HEK293 (cell line): Measurements from ENCODE around the gene SERTAD1.

Source experiments
- GLIS2 ChIP-seq: fragments of 450-650 bp; formaldehyde crosslinking; IDR thresholded peaks from 2 replicates; pipeline ENCODE4 v1.5.1; 2016; ENCODE audit warnings: missing biosample characterization, missing genetic modification characterization
- KLF10 ChIP-seq: fragments of 450-650 bp; IDR thresholded peaks from 2 replicates; pipeline ENCODE4 v1.5.1; 2018; ENCODE audit warnings: missing biosample characterization, mild to moderate bottlenecking, missing genetic modification characterization
- KLF8 ChIP-seq: fragments of 450-650 bp; formaldehyde crosslinking; IDR thresholded peaks from 2 replicates; pipeline ENCODE4 v1.5.1; 2016; ENCODE audit warnings: missing biosample characterization, missing genetic modification characterization
- REPIN1 ChIP-seq: fragments of 450-650 bp; formaldehyde crosslinking; IDR thresholded peaks from 2 replicates; pipeline ENCODE4 v1.5.1; 2017; ENCODE audit warnings: missing biosample characterization, missing genetic modification characterization, low read depth
- SCRT1 ChIP-seq: fragments of 450-650 bp; formaldehyde crosslinking; IDR thresholded peaks from 2 replicates; pipeline ENCODE4 v1.5.1; 2016; ENCODE audit warnings: missing biosample characterization, missing genetic modification characterization, borderline replicate concordance
- SETDB1 ChIP-seq: IDR thresholded peaks from one replicate; pipeline ENCODE4 v1.6.1; 2017; ENCODE audit warnings: mild to moderate bottlenecking, low read length, moderate library complexity, mixed read lengths; ENCODE audit not compliant: insufficient read length
- YY2 ChIP-seq: fragments of 450-650 bp; formaldehyde crosslinking; IDR thresholded peaks from 2 replicates; pipeline ENCODE4 v1.5.1; 2016; ENCODE audit warnings: missing biosample characterization, missing genetic modification characterization
- ZBTB48 ChIP-seq: fragments of 450-650 bp; formaldehyde crosslinking; IDR thresholded peaks from 2 replicates; pipeline ENCODE4 v1.5.1; 2016; ENCODE audit warnings: missing biosample characterization, missing genetic modification characterization
- ZIC2 ChIP-seq: fragments of 450-650 bp; formaldehyde crosslinking; IDR thresholded peaks from 2 replicates; pipeline ENCODE4 v1.5.1; 2016; ENCODE audit warnings: missing biosample characterization, missing genetic modification characterization
- ZNF138 ChIP-seq: fragments of 450-650 bp; formaldehyde crosslinking; IDR thresholded peaks from 2 replicates; pipeline ENCODE4 v1.5.1; 2016; ENCODE audit warnings: missing biosample characterization, missing genetic modification characterization, borderline replicate concordance
- ZNF146 ChIP-seq: fragments of 450-650 bp; formaldehyde crosslinking; IDR thresholded peaks from 2 replicates; pipeline ENCODE4 v1.5.1; 2016; ENCODE audit warnings: missing biosample characterization, missing genetic modification characterization
- ZNF155 ChIP-seq: fragments of 450-650 bp; formaldehyde crosslinking; IDR thresholded peaks from 2 replicates; pipeline ENCODE4 v1.5.1; 2016; ENCODE audit warnings: missing biosample characterization, missing genetic modification characterization
- ZNF19 ChIP-seq: fragments of 450-650 bp; formaldehyde crosslinking; IDR thresholded peaks from 2 replicates; pipeline ENCODE4; 2016; ENCODE audit warnings: missing biosample characterization, missing genetic modification characterization, low read depth
- ZNF211 ChIP-seq: fragments of 450-650 bp; formaldehyde crosslinking; IDR thresholded peaks from 2 replicates; pipeline ENCODE4 v1.5.1; 2016; ENCODE audit warnings: low read depth, missing biosample characterization, missing genetic modification characterization
- ZNF266 ChIP-seq: fragments of 450-650 bp; formaldehyde crosslinking; IDR thresholded peaks from 2 replicates; pipeline ENCODE4 v1.5.1; 2016; ENCODE audit warnings: missing biosample characterization, missing genetic modification characterization, low read depth
- ZNF274 ChIP-seq, 2 experiments: fragments of 200-500 bp in 1 of 2; fragments of 450-650 bp in 1 of 2; sonication (Bioruptor generic) in 1 of 2; formaldehyde crosslinking in 1 of 2; IDR thresholded peaks; 2 replicates each; pipeline versions ENCODE4 v1.5.1 to v1.6.1; 2014 to 2016; ENCODE audit warnings: borderline replicate concordance in 1 of 2, inconsistent platforms in 1 of 2, low read length in 1 of 2, missing biosample characterization in 1 of 2, missing genetic modification characterization in 1 of 2
- ZNF366 ChIP-seq: fragments of 450-650 bp; formaldehyde crosslinking; conservative IDR thresholded peaks from 2 replicates; pipeline ENCODE4 v1.5.1; 2016; ENCODE audit warnings: missing biosample characterization, missing genetic modification characterization
- ZNF423 ChIP-seq: fragments of 450-650 bp; formaldehyde crosslinking; IDR thresholded peaks from 2 replicates; pipeline ENCODE4 v1.5.1; 2016; ENCODE audit warnings: missing biosample characterization, missing genetic modification characterization
- ZNF433 ChIP-seq: fragments of 450-650 bp; formaldehyde crosslinking; IDR thresholded peaks from 2 replicates; pipeline ENCODE4 v1.5.1; 2016; ENCODE audit warnings: missing biosample characterization, missing genetic modification characterization, low read depth
- ZNF555 ChIP-seq: fragments of 450-650 bp; formaldehyde crosslinking; conservative IDR thresholded peaks from 2 replicates; pipeline ENCODE4 v1.5.1; 2017; ENCODE audit warnings: missing biosample characterization, mild to moderate bottlenecking, missing genetic modification characterization, inconsistent platforms
- ZNF791 ChIP-seq: fragments of 450-650 bp; formaldehyde crosslinking; IDR thresholded peaks from 2 replicates; pipeline ENCODE4 v1.5.1; 2016; ENCODE audit warnings: missing biosample characterization, missing genetic modification characterization
- ZSCAN30 ChIP-seq: fragments of 450-650 bp; IDR thresholded peaks from 2 replicates; pipeline ENCODE4 v1.5.1; 2018; ENCODE audit warnings: missing biosample characterization, mild to moderate bottlenecking, missing genetic modification characterization, moderate library complexity
- ZXDB ChIP-seq: fragments of 450-650 bp; formaldehyde crosslinking; IDR thresholded peaks from 2 replicates; pipeline ENCODE4 v1.5.1; 2016; ENCODE audit warnings: missing biosample characterization, missing genetic modification characterization
- TF ChIP-seq, protein P1 (sequence below): fragments of 450-650 bp; formaldehyde crosslinking; IDR thresholded peaks from 2 replicates; pipeline ENCODE4 v1.5.1; 2016; ENCODE audit warnings: missing biosample characterization, missing genetic modification characterization
- TF ChIP-seq, protein P2 (sequence below): fragments of 450-650 bp; formaldehyde crosslinking; IDR thresholded peaks from 2 replicates; pipeline ENCODE4 v1.5.1; 2016; ENCODE audit warnings: missing biosample characterization, missing genetic modification characterization
- TF ChIP-seq, protein P3 (sequence below): fragments of 450-650 bp; formaldehyde crosslinking; IDR thresholded peaks from 2 replicates; pipeline ENCODE4 v1.5.1; 2016; ENCODE audit warnings: missing biosample characterization, missing genetic modification characterization
- TF ChIP-seq, protein P4 (sequence below): fragments of 450-650 bp; formaldehyde crosslinking; IDR thresholded peaks from 2 replicates; pipeline ENCODE4 v1.5.1; 2016; ENCODE audit warnings: missing biosample characterization, missing genetic modification characterization
- TF ChIP-seq, protein P5 (sequence below): fragments of 450-650 bp; formaldehyde crosslinking; IDR thresholded peaks from 2 replicates; pipeline ENCODE4 v1.5.1; 2016; ENCODE audit warnings: missing biosample characterization, missing genetic modification characterization
- TF ChIP-seq, protein P6 (sequence below): fragments of 450-650 bp; formaldehyde crosslinking; IDR thresholded peaks from 2 replicates; pipeline ENCODE4 v1.5.1; 2016; ENCODE audit warnings: missing biosample characterization, missing genetic modification characterization

Gene SERTAD1

DNA sequence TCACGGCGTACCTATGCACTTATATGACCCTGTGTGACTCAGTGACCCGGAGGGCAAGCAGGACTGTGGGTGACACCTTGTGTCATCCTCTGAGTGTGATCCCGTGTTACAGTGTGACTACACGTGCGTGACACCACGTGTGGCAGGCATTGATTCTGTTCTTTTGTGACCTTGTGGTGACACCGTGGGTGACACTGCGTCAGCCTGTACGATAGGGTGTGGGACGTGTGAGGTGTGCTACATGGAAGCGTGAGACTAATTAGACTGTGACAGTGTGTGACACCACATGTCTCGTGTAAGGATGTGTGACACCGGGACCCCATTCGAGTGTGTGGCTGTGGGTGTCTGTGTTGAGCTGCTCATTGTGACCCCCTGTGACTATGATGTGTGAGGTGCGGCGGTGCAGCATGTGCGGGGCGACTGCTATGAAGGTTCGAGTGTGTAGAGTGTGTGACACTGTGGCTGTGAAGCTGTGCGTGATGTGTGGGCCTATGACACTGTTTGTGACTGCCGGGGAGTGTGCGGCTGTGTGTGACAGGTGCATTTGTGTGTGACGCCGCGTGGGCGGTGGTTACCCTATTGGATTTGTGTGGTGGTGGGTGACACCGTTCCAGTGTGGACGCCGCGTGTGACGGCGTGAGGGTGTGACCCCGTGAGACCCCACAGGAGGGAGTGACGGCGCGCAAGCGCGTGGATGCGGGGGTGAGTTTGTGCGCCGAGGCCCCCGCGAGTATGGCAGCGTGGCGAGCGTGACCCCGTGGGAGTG, 40.6 kb upstream of the SERTAD1 start (continued):
- TF ChIP-seq, protein P1, sequence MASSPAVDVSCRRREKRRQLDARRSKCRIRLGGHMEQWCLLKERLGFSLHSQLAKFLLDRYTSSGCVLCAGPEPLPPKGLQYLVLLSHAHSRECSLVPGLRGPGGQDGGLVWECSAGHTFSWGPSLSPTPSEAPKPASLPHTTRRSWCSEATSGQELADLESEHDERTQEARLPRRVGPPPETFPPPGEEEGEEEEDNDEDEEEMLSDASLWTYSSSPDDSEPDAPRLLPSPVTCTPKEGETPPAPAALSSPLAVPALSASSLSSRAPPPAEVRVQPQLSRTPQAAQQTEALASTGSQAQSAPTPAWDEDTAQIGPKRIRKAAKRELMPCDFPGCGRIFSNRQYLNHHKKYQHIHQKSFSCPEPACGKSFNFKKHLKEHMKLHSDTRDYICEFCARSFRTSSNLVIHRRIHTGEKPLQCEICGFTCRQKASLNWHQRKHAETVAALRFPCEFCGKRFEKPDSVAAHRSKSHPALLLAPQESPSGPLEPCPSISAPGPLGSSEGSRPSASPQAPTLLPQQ: peak; percentile 15; the same call in 1 of the 2 replicates
- TF ChIP-seq REPIN1 (no peak), ZNF138 (tag by site-specific recombination) (no peak), GLIS2 (tag by site-specific recombination) (no peak; the same call in 1 of the 2 replicates), ZNF146 (tag by site-specific recombination) (no peak), ZNF211 (no peak), SETDB1 (no peak), ZNF555 (tag by site-specific recombination) (no peak), ZNF366 (tag by site-specific recombination) (no peak), ZNF19 (tag by site-specific recombination) (no peak), ZXDB (tag by site-specific recombination) (no peak), ZNF266 (tag by site-specific recombination) (no peak), ZNF274 (IDR thresholded peaks at IDR 0.05; ENCODE audit: low read length) (no peak), ZNF274 (tag by site-specific recombination; IDR thresholded peaks at IDR 0.05; ENCODE audit: borderline replicate concordance) (no peak; the same call in 1 of the 2 replicates), SCRT1 (tag by site-specific recombination) (0 out of 2 replicates have a peak, but pooled peaks have one; percentile 7), KLF10 (tag by site-specific recombination) (no peak), ZNF423 (tag by site-specific recombination) (0 out of 2 replicates have a peak, but pooled peaks have one; percentile 18), YY2 (tag by site-specific recombination) (no peak), ZNF433 (tag by site-specific recombination) (no peak), ZIC2 (tag by site-specific recombination) (0 out of 2 replicates have a peak, but pooled peaks have one; percentile 16), ZSCAN30 (tag by site-specific recombination) (no peak), KLF8 (no peak), ZNF791 (no peak), ZNF155 (tag by site-specific recombination) (no peak), ZBTB48 (tag by site-specific recombination) (peak; percentile 63; the same call in 1 of the 2 replicates)
- TF ChIP-seq, protein P2, sequence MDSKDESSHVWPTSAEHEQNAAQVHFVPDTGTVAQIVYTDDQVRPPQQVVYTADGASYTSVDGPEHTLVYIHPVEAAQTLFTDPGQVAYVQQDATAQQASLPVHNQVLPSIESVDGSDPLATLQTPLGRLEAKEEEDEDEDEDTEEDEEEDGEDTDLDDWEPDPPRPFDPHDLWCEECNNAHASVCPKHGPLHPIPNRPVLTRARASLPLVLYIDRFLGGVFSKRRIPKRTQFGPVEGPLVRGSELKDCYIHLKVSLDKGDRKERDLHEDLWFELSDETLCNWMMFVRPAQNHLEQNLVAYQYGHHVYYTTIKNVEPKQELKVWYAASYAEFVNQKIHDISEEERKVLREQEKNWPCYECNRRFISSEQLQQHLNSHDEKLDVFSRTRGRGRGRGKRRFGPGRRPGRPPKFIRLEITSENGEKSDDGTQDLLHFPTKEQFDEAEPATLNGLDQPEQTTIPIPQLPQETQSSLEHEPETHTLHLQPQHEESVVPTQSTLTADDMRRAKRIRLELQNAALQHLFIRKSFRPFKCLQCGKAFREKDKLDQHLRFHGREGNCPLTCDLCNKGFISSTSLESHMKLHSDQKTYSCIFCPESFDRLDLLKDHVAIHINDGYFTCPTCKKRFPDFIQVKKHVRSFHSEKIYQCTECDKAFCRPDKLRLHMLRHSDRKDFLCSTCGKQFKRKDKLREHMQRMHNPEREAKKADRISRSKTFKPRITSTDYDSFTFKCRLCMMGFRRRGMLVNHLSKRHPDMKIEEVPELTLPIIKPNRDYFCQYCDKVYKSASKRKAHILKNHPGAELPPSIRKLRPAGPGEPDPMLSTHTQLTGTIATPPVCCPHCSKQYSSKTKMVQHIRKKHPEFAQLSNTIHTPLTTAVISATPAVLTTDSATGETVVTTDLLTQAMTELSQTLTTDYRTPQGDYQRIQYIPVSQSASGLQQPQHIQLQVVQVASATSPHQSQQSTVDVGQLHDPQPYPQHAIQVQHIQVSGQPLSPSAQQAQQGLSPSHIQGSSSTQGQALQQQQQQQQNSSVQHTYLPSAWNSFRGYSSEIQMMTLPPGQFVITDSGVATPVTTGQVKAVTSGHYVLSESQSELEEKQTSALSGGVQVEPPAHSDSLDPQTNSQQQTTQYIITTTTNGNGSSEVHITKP (tag by site-specific recombination): no peak
- TF ChIP-seq, protein P3, sequence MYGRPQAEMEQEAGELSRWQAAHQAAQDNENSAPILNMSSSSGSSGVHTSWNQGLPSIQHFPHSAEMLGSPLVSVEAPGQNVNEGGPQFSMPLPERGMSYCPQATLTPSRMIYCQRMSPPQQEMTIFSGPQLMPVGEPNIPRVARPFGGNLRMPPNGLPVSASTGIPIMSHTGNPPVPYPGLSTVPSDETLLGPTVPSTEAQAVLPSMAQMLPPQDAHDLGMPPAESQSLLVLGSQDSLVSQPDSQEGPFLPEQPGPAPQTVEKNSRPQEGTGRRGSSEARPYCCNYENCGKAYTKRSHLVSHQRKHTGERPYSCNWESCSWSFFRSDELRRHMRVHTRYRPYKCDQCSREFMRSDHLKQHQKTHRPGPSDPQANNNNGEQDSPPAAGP (tag by site-specific recombination): peak; percentile 19; the same call in 1 of the 2 replicates
- TF ChIP-seq, protein P4, sequence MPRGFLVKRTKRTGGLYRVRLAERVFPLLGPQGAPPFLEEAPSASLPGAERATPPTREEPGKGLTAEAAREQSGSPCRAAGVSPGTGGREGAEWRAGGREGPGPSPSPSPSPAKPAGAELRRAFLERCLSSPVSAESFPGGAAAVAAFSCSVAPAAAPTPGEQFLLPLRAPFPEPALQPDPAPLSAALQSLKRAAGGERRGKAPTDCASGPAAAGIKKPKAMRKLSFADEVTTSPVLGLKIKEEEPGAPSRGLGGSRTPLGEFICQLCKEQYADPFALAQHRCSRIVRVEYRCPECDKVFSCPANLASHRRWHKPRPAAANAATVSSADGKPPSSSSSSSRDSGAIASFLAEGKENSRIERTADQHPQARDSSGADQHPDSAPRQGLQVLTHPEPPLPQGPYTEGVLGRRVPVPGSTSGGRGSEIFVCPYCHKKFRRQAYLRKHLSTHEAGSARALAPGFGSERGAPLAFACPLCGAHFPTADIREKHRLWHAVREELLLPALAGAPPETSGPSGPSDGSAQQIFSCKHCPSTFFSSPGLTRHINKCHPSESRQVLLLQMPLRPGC (tag by site-specific recombination): no peak
- TF ChIP-seq, protein P5, sequence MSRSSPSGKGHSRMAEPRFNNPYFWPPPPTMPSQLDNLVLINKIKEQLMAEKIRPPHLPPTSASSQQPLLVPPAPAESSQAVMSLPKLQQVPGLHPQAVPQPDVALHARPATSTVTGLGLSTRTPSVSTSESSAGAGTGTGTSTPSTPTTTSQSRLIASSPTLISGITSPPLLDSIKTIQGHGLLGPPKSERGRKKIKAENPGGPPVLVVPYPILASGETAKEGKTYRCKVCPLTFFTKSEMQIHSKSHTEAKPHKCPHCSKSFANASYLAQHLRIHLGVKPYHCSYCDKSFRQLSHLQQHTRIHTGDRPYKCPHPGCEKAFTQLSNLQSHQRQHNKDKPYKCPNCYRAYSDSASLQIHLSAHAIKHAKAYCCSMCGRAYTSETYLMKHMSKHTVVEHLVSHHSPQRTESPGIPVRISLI (tag by site-specific recombination): no peak
- TF ChIP-seq, protein P6, sequence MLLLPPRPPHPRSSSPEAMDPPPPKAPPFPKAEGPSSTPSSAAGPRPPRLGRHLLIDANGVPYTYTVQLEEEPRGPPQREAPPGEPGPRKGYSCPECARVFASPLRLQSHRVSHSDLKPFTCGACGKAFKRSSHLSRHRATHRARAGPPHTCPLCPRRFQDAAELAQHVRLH: no peak
